HCT116 (cell line): ENCODE measurements around the gene KCNJ16. TPM values are rescaled to one million over a fixed set of nuclear protein-coding genes. Genes with fewer than 3 reads are reported as not detected.

Experiments used
- ATAC-seq: fragments of 200-7000 bp; cut with Tn5 transposase; 2 replicates; pipeline ENCODE4 v1.9.1; 2020; ENCODE audit warnings: mild to moderate bottlenecking, moderate library complexity
- BruUV-seq: library from RNA; stranded (reverse); fragments of 400-500 nt; replicated peaks from 2 replicates; lab custom pipeline; 2021; lab: Mats Ljungman, UMichigan
- CTCF ChIA-PET: fragments of 300-600 bp; sonication (Branson Sonifier 250); formaldehyde crosslinking; loops from one replicate; lab custom pipeline; 2021; ENCODE audit warnings: antibody characterized with exemption; lab: Charles Lee
- POLR2A ChIA-PET: fragments of 300-600, 350-600 bp; sonication (Branson Sonifier 250); formaldehyde crosslinking; loops from one replicate; lab custom pipeline; 2021; ENCODE audit warnings: antibody characterized with exemption; lab: Charles Lee
- RAD21 ChIA-PET, 2 experiments: fragments of 300-600 bp; sonication (Branson Sonifier 250); formaldehyde crosslinking; loops; one replicate each; lab custom pipeline; 2023; ENCODE audit warnings: low total read pairs in 2 of 2; ENCODE audit not compliant: uncharacterized antibody in 2 of 2, unreplicated experiment in 2 of 2, low non-redundant PET in 1 of 2; lab: Charles Lee
- DNase-seq: peaks from one replicate; pipeline ENCODE4 v3.0.0-alpha.2; 2010; ENCODE audit warnings: low read depth, low spot score
- H2AFZ ChIP-seq: fragments of 200-600 bp; shearing (Covaris generic), sonication (generic); 2 replicates; pipeline ENCODE4 v1.6.1; 2017; ENCODE audit warnings: low read depth, mixed run types, mixed read lengths, antibody characterized with exemption, low read length; ENCODE audit not compliant: poor library complexity, severe bottlenecking
- H3K27ac ChIP-seq: 2 replicates; pipeline ENCODE4 v1.5.1; 2012; ENCODE audit warnings: low read depth, low read length
- H3K27me3 ChIP-seq: fragments of 200-600 bp; sonication (generic); 2 replicates; pipeline ENCODE4 v1.6.1; 2016; ENCODE audit warnings: mixed run types, low read length, mixed read lengths; ENCODE audit not compliant: insufficient read depth
- H3K36me3 ChIP-seq, 2 experiments: fragments of 200-500 bp in 1 of 2; fragments of 200-600 bp in 1 of 2; sonication (Bioruptor generic) in 1 of 2; sonication (generic) in 1 of 2; 2 replicates each; pipeline versions ENCODE4 v1.5.1 to v1.6.1; 2014 to 2016; ENCODE audit warnings: low read length in 2 of 2, inconsistent platforms in 1 of 2, mixed read lengths in 1 of 2, mixed run types in 1 of 2; ENCODE audit not compliant: insufficient read depth in 2 of 2, control insufficient read depth in 1 of 2
- H3K4me1 ChIP-seq, 2 experiments: fragments of 200-600 bp in 1 of 2; sonication (generic) in 1 of 2; 2 replicates each; pipeline versions ENCODE4 v1.5.1 to v1.6.1; 2012 to 2017; ENCODE audit warnings: low read length in 2 of 2, inconsistent platforms in 1 of 2, mild to moderate bottlenecking in 1 of 2, mixed read lengths in 1 of 2, mixed run types in 1 of 2, moderate library complexity in 1 of 2; ENCODE audit not compliant: insufficient read depth in 2 of 2, control insufficient read depth in 1 of 2
- H3K4me2 ChIP-seq: fragments of 200-600 bp; sonication (generic); 2 replicates; pipeline ENCODE4 v1.6.1; 2017; ENCODE audit warnings: mixed run types, low read length, mixed read lengths
- H3K4me3 ChIP-seq, 2 experiments: fragments of 200-600 bp in 1 of 2; sonication (generic) in 1 of 2; replicated peaks in 1 of 2; 2 replicates each; pipeline ENCODE4 v1.5.1; 2011 to 2016; ENCODE audit warnings: low read length in 2 of 2, control low read depth in 1 of 2, low read depth in 1 of 2, mild to moderate bottlenecking in 1 of 2, mixed read lengths in 1 of 2, mixed run types in 1 of 2
- H3K79me2 ChIP-seq: fragments of 200-600 bp; sonication (generic); 2 replicates; pipeline ENCODE4 v1.6.1; 2017; ENCODE audit warnings: mild to moderate bottlenecking, mixed run types, low read length, moderate library complexity, mixed read lengths; ENCODE audit not compliant: insufficient read depth
- H3K9ac ChIP-seq: fragments of 200-600 bp; sonication (generic); 2 replicates; pipeline ENCODE4 v1.6.1; 2016; ENCODE audit warnings: low read length, mixed read lengths
- H3K9me2 ChIP-seq: fragments of 200-600 bp; sonication (generic), shearing (Covaris generic); 2 replicates; pipeline ENCODE4 v1.6.1; 2017; ENCODE audit warnings: mixed run types, mild to moderate bottlenecking, moderate library complexity; ENCODE audit not compliant: insufficient read depth
- H3K9me3 ChIP-seq, 2 experiments: fragments of 200-500 bp in 1 of 2; fragments of 200-600 bp in 1 of 2; sonication (Bioruptor generic) in 1 of 2; sonication (generic) in 1 of 2; 2 replicates each; pipeline ENCODE4 v1.6.1; 2014 to 2017; ENCODE audit warnings: low read length in 2 of 2, mixed read lengths in 2 of 2, inconsistent platforms in 1 of 2, low read depth in 1 of 2, mild to moderate bottlenecking in 1 of 2, mixed run types in 1 of 2, moderate library complexity in 1 of 2; ENCODE audit not compliant: control insufficient read depth in 1 of 2, insufficient read depth in 1 of 2
- H4K20me1 ChIP-seq: fragments of 200-600 bp; sonication (generic), shearing (Covaris generic); 2 replicates; pipeline ENCODE4 v1.6.1; 2017; ENCODE audit warnings: mixed run types, mild to moderate bottlenecking, moderate library complexity; ENCODE audit not compliant: insufficient read depth
- CEBPB ChIP-seq: IDR thresholded peaks from 2 replicates; pipeline ENCODE4 v1.6.1; 2012; ENCODE audit warnings: low read depth
- EGR1 ChIP-seq: IDR thresholded peaks from 2 replicates; pipeline ENCODE4 v1.6.1; 2012; ENCODE audit warnings: low read depth
- ELF1 ChIP-seq: IDR thresholded peaks from 2 replicates; pipeline ENCODE4 v1.6.1; 2012; ENCODE audit warnings: low read depth, borderline replicate concordance
- EZH2phosphoT487 ChIP-seq: fragments of 200-600 bp; IDR thresholded peaks from 2 replicates; pipeline ENCODE4 v1.6.1; 2018; ENCODE audit warnings: antibody characterized with exemption, borderline replicate concordance
- FOSL1 ChIP-seq: IDR thresholded peaks from 2 replicates; pipeline ENCODE4 v1.6.1; 2012; ENCODE audit warnings: low read depth
- POLR2A ChIP-seq: IDR thresholded peaks from 2 replicates; pipeline ENCODE4 v1.7.0; 2011; ENCODE audit warnings: borderline replicate concordance; ENCODE audit not compliant: insufficient read depth, insufficient read length; ENCODE audit errors: extremely low read depth
- POLR2AphosphoS5 ChIP-seq: IDR thresholded peaks from 2 replicates; pipeline ENCODE4 v1.6.1; 2011; ENCODE audit warnings: mild to moderate bottlenecking, low read depth, low read length, moderate library complexity
- RAD21 ChIP-seq: IDR thresholded peaks from 2 replicates; pipeline ENCODE4 v1.6.1; 2012; ENCODE audit warnings: low read depth, mild to moderate bottlenecking
- SIN3A ChIP-seq: IDR thresholded peaks from 2 replicates; pipeline ENCODE4 v1.6.1; 2012; ENCODE audit warnings: low read depth
- SP1 ChIP-seq: IDR thresholded peaks from 2 replicates; pipeline ENCODE4 v1.6.1; 2012; ENCODE audit warnings: low read depth
- SRF ChIP-seq: IDR thresholded peaks from 2 replicates; pipeline ENCODE4 v1.6.1; 2012; ENCODE audit warnings: low read depth
- TCF7L2 ChIP-seq: IDR thresholded peaks from 2 replicates; pipeline ENCODE4 v1.7.0; 2011; ENCODE audit warnings: borderline replicate concordance, inconsistent platforms; ENCODE audit not compliant: insufficient read depth, insufficient read length; ENCODE audit errors: extremely low read depth
- YY1 ChIP-seq: IDR thresholded peaks from 2 replicates; pipeline ENCODE4 v1.6.1; 2011; ENCODE audit warnings: low read length, low read depth, moderate library complexity, mild to moderate bottlenecking; ENCODE audit not compliant: insufficient replicate concordance; ENCODE audit errors: extremely low read depth
- ZFX ChIP-seq: fragments of 450-650 bp; IDR thresholded peaks from 2 replicates; pipeline ENCODE4 v1.6.1; 2017
- intact Hi-C: fragments of 100-400 bp; cut with micrococcal nuclease; formaldehyde crosslinking; loops from 2 replicates; pipeline ENCODE4 v1.10.0; 2022
- total RNA-seq: library from RNA; stranded (reverse); gene quantifications from one replicate; pipeline ENCODE4 v1.2.1, GENCODE V29; 2021; ENCODE audit not compliant: unreplicated experiment
- TF ChIP-seq, protein P1 (sequence below): IDR thresholded peaks from 2 replicates; pipeline ENCODE4 v1.6.1; 2012
- TF ChIP-seq, protein P2 (sequence below): IDR thresholded peaks from 2 replicates; pipeline ENCODE4 v1.6.1; 2011; ENCODE audit warnings: mild to moderate bottlenecking, low read length, moderate library complexity; ENCODE audit not compliant: insufficient replicate concordance; ENCODE audit errors: extremely low read depth
- TF ChIP-seq, protein P3 (sequence below), 3 experiments: fragments of 200-600 bp in 1 of 3; sonication (generic) in 1 of 3; IDR thresholded peaks in 2 of 3; conservative IDR thresholded peaks in 1 of 3; 2 replicates each; pipeline ENCODE4 v1.5.1; 2012 to 2017; ENCODE audit warnings: low read depth in 2 of 3, low read length in 2 of 3, antibody characterized with exemption in 1 of 3, borderline replicate concordance in 1 of 3, control low read depth in 1 of 3, mild to moderate bottlenecking in 1 of 3, mixed read lengths in 1 of 3, mixed run types in 1 of 3, moderate library complexity in 1 of 3; ENCODE audit not compliant: insufficient read depth in 1 of 3
- TF ChIP-seq, protein P4 (sequence below): IDR thresholded peaks from 2 replicates; pipeline ENCODE4 v1.6.1; 2012

The KCNJ16 gene
- total RNA-seq, 1 experiment from 2014 or later, result not detected

DNA sequence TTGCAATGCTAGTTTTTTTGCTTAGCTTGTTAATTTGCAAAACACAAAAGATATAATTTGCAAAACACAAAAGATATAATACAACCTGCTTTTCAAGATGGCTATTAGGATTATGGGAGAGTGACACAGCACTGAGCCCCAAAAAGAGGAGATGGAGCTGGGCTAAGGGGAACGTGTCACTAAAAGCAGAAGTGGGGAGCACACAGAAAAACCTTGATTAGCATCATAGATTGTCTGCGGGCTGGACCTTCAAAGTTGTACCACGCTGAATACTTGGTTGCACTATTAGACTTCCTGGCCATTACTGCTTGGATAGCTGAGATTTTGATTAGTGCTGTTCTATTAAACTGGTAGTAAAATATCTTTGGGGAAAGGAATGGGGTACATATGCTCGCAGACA lies 36.2 kb downstream of the KCNJ16 start:
- intact Hi-C loops, result no loop called here

More for the DNA sequence above, 36.2 kb downstream of the KCNJ16 start:
- H3K4me1 ChIP-seq, result no peaks in the 10 kb centered on the region
- ChIA-PET POLR2A (no interaction called here), RAD21 (no interaction called here), CTCF (no interaction called here)
- H3K36me3 ChIP-seq, result no peaks in the 10 kb centered on the region
- H2AFZ ChIP-seq, result no peak overlapping the region
- no peaks in the 10 kb centered on the region; the same call in 1 of the 2 replicates for H4K20me1 ChIP-seq
- DNase-seq, result no peak
- no peak overlapping the region for H3K9ac ChIP-seq
- H3K9me3 ChIP-seq, result peaks cover 11 to 16% of the 10 kb centered on the region in 2 experiments; a peak in 3 of 4 replicates
- no peak overlapping the region for H3K27ac ChIP-seq
- TF ChIP-seq EZH2phosphoT487 (no peak), SP1 (no peak), SIN3A (no peak), ZFX (no peak), ELF1 (no peak), RAD21 (no peak), SRF (no peak), TCF7L2 (no peak), EGR1 (no peak), YY1 (no peak), FOSL1 (no peak), POLR2A (no peak), POLR2AphosphoS5 (no peak), CEBPB (no peak)
- TF ChIP-seq, protein P1, sequence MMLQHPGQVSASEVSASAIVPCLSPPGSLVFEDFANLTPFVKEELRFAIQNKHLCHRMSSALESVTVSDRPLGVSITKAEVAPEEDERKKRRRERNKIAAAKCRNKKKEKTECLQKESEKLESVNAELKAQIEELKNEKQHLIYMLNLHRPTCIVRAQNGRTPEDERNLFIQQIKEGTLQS, result no peak
- TF ChIP-seq, protein P2, sequence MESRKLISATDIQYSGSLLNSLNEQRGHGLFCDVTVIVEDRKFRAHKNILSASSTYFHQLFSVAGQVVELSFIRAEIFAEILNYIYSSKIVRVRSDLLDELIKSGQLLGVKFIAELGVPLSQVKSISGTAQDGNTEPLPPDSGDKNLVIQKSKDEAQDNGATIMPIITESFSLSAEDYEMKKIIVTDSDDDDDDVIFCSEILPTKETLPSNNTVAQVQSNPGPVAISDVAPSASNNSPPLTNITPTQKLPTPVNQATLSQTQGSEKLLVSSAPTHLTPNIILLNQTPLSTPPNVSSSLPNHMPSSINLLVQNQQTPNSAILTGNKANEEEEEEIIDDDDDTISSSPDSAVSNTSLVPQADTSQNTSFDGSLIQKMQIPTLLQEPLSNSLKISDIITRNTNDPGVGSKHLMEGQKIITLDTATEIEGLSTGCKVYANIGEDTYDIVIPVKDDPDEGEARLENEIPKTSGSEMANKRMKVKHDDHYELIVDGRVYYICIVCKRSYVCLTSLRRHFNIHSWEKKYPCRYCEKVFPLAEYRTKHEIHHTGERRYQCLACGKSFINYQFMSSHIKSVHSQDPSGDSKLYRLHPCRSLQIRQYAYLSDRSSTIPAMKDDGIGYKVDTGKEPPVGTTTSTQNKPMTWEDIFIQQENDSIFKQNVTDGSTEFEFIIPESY, result no peak
- TF ChIP-seq, protein P3, sequence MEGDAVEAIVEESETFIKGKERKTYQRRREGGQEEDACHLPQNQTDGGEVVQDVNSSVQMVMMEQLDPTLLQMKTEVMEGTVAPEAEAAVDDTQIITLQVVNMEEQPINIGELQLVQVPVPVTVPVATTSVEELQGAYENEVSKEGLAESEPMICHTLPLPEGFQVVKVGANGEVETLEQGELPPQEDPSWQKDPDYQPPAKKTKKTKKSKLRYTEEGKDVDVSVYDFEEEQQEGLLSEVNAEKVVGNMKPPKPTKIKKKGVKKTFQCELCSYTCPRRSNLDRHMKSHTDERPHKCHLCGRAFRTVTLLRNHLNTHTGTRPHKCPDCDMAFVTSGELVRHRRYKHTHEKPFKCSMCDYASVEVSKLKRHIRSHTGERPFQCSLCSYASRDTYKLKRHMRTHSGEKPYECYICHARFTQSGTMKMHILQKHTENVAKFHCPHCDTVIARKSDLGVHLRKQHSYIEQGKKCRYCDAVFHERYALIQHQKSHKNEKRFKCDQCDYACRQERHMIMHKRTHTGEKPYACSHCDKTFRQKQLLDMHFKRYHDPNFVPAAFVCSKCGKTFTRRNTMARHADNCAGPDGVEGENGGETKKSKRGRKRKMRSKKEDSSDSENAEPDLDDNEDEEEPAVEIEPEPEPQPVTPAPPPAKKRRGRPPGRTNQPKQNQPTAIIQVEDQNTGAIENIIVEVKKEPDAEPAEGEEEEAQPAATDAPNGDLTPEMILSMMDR (IDR thresholded peaks at IDR 0.05 in 2 of 3, conservative IDR thresholded peaks at IDR 0.05 in 1 of 3; ENCODE audit: borderline replicate concordance in 1 of 3, insufficient read depth in 1 of 3, low read depth in 2 of 3, low read length in 2 of 3), result no peak
- TF ChIP-seq, protein P4, sequence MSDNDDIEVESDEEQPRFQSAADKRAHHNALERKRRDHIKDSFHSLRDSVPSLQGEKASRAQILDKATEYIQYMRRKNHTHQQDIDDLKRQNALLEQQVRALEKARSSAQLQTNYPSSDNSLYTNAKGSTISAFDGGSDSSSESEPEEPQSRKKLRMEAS, result no peak
- no TSS peak for BruUV-seq
- ATAC-seq, result no peak
- no peaks in the 10 kb centered on the region for H3K79me2 ChIP-seq
- H3K4me3 ChIP-seq, result no peak overlapping the region
- no peaks in the 10 kb centered on the region for H3K27me3 ChIP-seq
- H3K9me2 ChIP-seq, result no peaks in the 10 kb centered on the region
- H3K4me2 ChIP-seq, result no peak overlapping the region
